ENCODE results near the gene S100A3.
A peak's percentile ranks its signal among the peaks of the same experiment; 100 is the strongest.
"Not testable (repeated sequence)": the region's sequence is repeated elsewhere in the genome, so short reads cannot be mapped to it uniquely, and the experiment has no call there.

The S100A3 gene, protein sequence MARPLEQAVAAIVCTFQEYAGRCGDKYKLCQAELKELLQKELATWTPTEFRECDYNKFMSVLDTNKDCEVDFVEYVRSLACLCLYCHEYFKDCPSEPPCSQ

GRCh38 chr1:153548722-153549688 is at the start of gene S100A3:
Gene S100A3 (minus strand): TSS chr1:153549258. CDS start chr1:153548485, 773 bp downstream.
- ATAC-seq (ENCODE audit: low read depth): no peak
- no peak for DNase-seq (ENCODE audit: low spot score in 2 of 2)
- H3K27me3 Mint-ChIP-seq: peaks cover 2% of the 10 kb centered on the region
- no peaks in the 10 kb centered on the region for H3K9me3 Mint-ChIP-seq
- no peak within 1 kb of the TSS for H3K27ac Mint-ChIP-seq
- H3K4me1 Mint-ChIP-seq: peaks cover 24% of the 10 kb centered on the region
- H3K36me3 Mint-ChIP-seq: peaks cover 2% of the 10 kb centered on the region
- H3K4me3 Mint-ChIP-seq: no peak within 1 kb of the TSS

DNA sequence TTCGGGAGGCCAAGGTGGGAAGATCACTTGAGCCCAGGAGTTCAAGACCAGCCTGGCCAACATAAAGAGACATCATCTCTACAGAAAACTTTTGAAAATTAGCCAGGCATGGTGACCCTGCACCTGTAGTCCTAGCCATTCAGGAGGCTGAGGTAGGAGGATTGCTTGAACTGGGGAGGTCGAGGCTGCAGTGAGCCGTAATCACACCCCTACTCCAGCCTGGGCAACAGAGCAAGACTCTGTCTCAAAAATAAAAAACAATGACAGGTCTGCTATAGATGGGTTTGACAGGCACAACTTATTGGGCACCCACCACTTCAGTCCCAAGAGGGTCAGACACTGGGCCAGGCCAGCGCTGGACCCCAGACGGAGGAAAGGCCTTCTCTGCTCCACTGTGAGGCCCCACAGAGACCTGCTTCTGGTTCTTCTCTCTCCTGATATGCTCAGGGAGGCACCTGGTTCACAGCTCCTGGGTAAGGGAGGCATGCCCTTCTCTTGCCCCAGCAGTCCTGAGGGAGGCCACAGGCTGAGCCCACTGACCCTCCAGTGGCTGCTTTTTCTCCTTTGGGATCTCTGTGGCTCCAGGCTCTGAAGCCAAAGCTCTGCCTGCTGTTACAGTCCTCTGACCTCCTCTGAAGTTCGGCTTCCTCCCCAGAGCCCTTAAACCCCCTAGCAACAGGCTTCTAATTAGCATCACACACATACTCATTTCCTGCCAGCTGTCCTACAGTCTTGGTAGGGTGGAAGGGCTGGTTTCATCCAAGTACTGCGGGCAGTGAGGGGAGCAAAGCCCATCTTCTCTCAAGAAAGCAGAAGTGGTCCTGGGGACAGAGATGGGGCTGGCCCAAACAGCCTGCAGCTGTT is 49.5 kb upstream of the S100A3 start:
- DNase-seq (ENCODE audit: low spot score in 2 of 2) (peak; percentile 60 to 77), ATAC-seq (ENCODE audit: low read depth) (peak; percentile 97)
- Mint-ChIP-seq H3K9me3 (no peaks in the 10 kb centered on the region), H3K4me1 (peaks cover 18% of the 10 kb centered on the region), H3K36me3 (no peaks in the 10 kb centered on the region), H3K27ac (peak overlapping the region; percentile 95), H3K4me3 (peak overlapping the region; percentile 46), H3K27me3 (no peaks in the 10 kb centered on the region)

GRCh38 chr1:153597206-153597605 is 48.1 kb upstream of the S100A3 start:
- H3K4me1 Mint-ChIP-seq: peaks cover 18% of the 10 kb centered on the region
- no peaks in the 10 kb centered on the region for H3K9me3 Mint-ChIP-seq
- H3K27me3 Mint-ChIP-seq: no peaks in the 10 kb centered on the region
- DNase-seq (ENCODE audit: low spot score in 2 of 2): no peak
- H3K4me3 Mint-ChIP-seq: no peak overlapping the region
- ATAC-seq (ENCODE audit: low read depth): no peak
- H3K27ac Mint-ChIP-seq: peak overlapping the region; percentile 95
- H3K36me3 Mint-ChIP-seq: no peaks in the 10 kb centered on the region

GRCh38 chr1:153592748-153593147 is 43.7 kb upstream of the S100A3 start:
- peaks cover 7% of the 10 kb centered on the region for H3K4me1 Mint-ChIP-seq
- no peaks in the 10 kb centered on the region for H3K9me3 Mint-ChIP-seq
- H3K27me3 Mint-ChIP-seq: no peaks in the 10 kb centered on the region
- no peak for ATAC-seq (ENCODE audit: low read depth)
- H3K4me3 Mint-ChIP-seq: no peak overlapping the region
- H3K36me3 Mint-ChIP-seq: no peaks in the 10 kb centered on the region
- DNase-seq (ENCODE audit: low spot score in 2 of 2): no peak
- peak overlapping the region; percentile 42 for H3K27ac Mint-ChIP-seq

DNA sequence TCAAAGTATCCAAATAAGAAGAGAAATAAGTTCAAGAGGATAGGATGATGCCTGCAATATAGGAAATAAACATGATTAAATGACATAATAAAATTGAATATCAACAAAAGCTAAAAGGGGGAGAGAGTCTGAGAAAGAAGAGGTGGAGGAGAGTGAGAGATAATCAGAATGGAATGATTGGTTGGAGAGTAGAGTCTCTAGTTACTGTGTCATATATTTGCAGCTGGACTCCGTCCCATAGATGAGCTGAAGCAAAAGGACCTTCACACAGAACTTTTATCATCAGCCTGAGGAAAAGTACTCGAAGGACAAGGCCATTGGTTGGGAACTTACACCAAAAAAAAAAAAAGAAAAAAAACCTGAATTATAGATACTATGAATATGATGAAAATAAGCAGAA is 39.4 kb upstream of the S100A3 start:
- no peaks in the 10 kb centered on the region for H3K9me3 Mint-ChIP-seq
- no peak for DNase-seq (ENCODE audit: low spot score in 2 of 2)
- no peaks in the 10 kb centered on the region for H3K4me1 Mint-ChIP-seq
- peaks cover 2% of the 10 kb centered on the region for H3K27me3 Mint-ChIP-seq
- no peak overlapping the region for H3K4me3 Mint-ChIP-seq
- ATAC-seq (ENCODE audit: low read depth): no peak
- no peaks in the 10 kb centered on the region for H3K36me3 Mint-ChIP-seq
- H3K27ac Mint-ChIP-seq: no peak overlapping the region

- DNase-seq (ENCODE audit: low spot score in 2 of 2); H3K9me3 Mint-ChIP-seq; H3K4me1 Mint-ChIP-seq; ATAC-seq (ENCODE audit: low read depth); H3K27me3 Mint-ChIP-seq; H3K4me3 Mint-ChIP-seq; H3K27ac Mint-ChIP-seq; H3K36me3 Mint-ChIP-seq: not testable (repeated sequence)
Observed at GRCh38 chr1:153588033-153588432, 39.0 kb upstream of the S100A3 start.

DNA sequence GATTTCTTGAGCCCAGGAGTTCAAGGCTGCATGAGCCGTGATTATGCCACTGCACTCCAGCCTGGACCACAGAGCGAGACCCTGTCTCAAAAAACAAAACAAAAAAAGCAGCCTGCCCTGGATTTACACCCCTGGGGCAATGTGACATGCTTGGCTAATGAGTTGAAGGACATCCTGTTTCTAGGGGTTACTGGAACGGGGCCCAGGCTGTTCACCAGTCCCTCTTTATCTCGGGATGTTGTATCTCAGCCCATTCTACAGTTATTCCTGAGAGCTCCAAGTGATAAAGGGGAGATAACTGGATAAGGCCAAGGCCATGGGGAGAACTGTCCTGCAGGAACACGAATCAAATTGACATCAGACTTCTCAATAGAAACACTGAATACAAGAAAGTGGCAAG is 38.3 kb upstream of the S100A3 start:
- Mint-ChIP-seq H3K9me3 (no peaks in the 10 kb centered on the region), H3K4me1 (no peaks in the 10 kb centered on the region), H3K4me3 (no peak overlapping the region), H3K36me3 (no peaks in the 10 kb centered on the region), H3K27me3 (peaks cover 2% of the 10 kb centered on the region), H3K27ac (no peak overlapping the region)
- no peak for ATAC-seq (ENCODE audit: low read depth)
- DNase-seq (ENCODE audit: low spot score in 2 of 2): no peak

DNA sequence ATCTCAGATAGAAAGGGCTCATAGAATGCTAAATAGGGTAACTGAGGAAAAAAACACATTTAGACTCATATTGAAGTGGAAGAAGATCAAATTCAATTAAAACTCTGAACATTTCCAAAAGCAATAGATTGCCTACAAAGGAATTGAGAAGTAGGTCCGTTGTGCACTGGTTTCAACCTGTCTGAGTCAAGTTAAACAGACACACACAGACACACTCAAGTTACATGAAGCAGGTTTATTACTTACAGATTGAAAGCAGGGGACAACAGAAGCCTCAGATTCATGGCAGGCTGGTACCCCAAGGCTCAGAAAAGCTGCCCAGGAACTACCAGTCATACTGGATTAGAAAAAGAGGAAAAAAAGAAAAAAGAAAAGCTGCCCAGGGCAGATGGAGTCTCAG is 37.3 kb upstream of the S100A3 start:
- Mint-ChIP-seq H3K4me1 (no peaks in the 10 kb centered on the region), H3K9me3 (no peaks in the 10 kb centered on the region), H3K27ac (no peak overlapping the region), H3K27me3 (peaks cover 2% of the 10 kb centered on the region), H3K36me3 (no peaks in the 10 kb centered on the region), H3K4me3 (no peak overlapping the region)
- DNase-seq (ENCODE audit: low spot score in 2 of 2) (no peak), ATAC-seq (ENCODE audit: low read depth) (no peak)

GRCh38 chr1:153585006-153585405 is 35.9 kb upstream of the S100A3 start:
- no peak for ATAC-seq (ENCODE audit: low read depth)
- Mint-ChIP-seq H3K27ac (no peak overlapping the region), H3K27me3 (peaks cover 2% of the 10 kb centered on the region), H3K4me1 (no peaks in the 10 kb centered on the region), H3K9me3 (no peaks in the 10 kb centered on the region), H3K4me3 (no peak overlapping the region), H3K36me3 (no peaks in the 10 kb centered on the region)
- DNase-seq (ENCODE audit: low spot score in 2 of 2): no peak

GRCh38 chr1:153583976-153584375 is 34.9 kb upstream of the S100A3 start:
- ATAC-seq (ENCODE audit: low read depth): no peak
- no peak for DNase-seq (ENCODE audit: low spot score in 2 of 2)
- H3K27ac Mint-ChIP-seq: no peak overlapping the region
- peaks cover 3% of the 10 kb centered on the region for H3K27me3 Mint-ChIP-seq
- H3K4me1 Mint-ChIP-seq: no peaks in the 10 kb centered on the region
- H3K9me3 Mint-ChIP-seq: no peaks in the 10 kb centered on the region
- no peaks in the 10 kb centered on the region for H3K36me3 Mint-ChIP-seq
- no peak overlapping the region for H3K4me3 Mint-ChIP-seq

DNA sequence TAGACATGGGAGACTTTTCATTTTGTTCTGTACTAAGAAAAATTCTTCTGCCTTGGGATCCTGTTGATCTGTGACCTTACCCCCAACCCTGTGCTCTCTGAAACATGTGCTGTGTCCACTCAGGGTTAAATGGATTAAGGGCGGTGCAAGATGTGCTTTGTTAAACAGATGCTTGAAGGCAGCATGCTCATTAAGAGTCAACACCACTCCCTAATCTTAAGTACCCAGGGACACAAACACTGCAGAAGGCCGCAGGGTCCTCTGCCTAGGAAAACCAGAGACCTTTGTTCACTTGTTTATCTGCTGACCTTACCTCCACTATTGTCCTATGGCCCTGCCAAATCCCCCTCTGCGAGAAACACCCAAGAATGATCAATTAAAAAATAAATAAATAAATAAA is 34.5 kb upstream of the S100A3 start:
- not testable (repeated sequence) for H3K27ac Mint-ChIP-seq; H3K4me3 Mint-ChIP-seq; DNase-seq (ENCODE audit: low spot score in 2 of 2); H3K9me3 Mint-ChIP-seq; H3K36me3 Mint-ChIP-seq; ATAC-seq (ENCODE audit: low read depth); H3K4me1 Mint-ChIP-seq; H3K27me3 Mint-ChIP-seq

DNA sequence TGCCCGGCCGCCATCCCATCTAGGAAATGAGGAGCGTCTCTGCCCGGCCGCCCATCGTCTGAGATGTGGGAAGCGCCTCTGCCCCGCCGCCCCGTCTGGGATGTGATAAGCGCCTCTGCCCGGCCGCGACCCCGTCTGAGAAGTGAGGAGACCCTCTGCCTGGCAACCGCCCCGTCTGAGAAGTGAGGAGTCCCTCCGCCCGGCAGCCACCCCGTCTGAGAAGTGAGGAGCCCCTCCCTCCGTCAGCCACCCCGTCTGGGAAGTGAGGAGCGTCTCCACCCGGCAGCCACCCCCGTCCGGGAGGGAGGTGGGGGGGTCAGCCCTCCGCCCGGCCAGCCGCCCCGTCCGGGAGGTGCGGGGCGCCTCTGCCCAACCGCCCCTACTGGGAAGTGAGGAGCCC is 33.8 kb upstream of the S100A3 start:
- not testable (repeated sequence) for H3K36me3 Mint-ChIP-seq; H3K9me3 Mint-ChIP-seq; ATAC-seq (ENCODE audit: low read depth); H3K27me3 Mint-ChIP-seq; H3K4me3 Mint-ChIP-seq; H3K27ac Mint-ChIP-seq; DNase-seq (ENCODE audit: low spot score in 2 of 2); H3K4me1 Mint-ChIP-seq

- DNase-seq (ENCODE audit: low spot score in 2 of 2): no peak
- no peaks in the 10 kb centered on the region for H3K9me3 Mint-ChIP-seq
- no peak for ATAC-seq (ENCODE audit: low read depth)
- H3K4me1 Mint-ChIP-seq: peaks cover 8% of the 10 kb centered on the region
- H3K4me3 Mint-ChIP-seq: no peak overlapping the region
- H3K36me3 Mint-ChIP-seq: no peaks in the 10 kb centered on the region
- H3K27me3 Mint-ChIP-seq: peaks cover 8% of the 10 kb centered on the region
- no peak overlapping the region for H3K27ac Mint-ChIP-seq
Observed at GRCh38 chr1:153578936-153579335, 29.9 kb upstream of the S100A3 start.

DNA sequence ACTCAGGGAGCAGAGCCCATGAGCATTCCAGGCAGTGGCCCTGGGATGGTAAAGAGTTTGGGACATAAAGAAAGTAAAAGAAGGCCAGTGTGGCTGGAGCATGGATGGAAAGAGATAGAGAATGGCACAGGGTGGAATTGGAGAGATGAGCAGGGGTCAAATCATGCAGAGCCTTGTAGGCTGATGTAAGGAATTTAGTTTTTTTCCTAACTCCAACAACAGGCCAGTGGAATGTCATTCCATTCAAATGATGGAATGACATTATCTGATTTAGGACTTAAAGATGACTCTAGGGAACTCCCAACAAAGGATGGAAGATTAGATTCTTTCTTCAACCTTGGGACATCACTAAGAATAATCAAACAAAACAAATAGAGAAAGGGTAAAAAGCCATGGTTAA is 29.4 kb upstream of the S100A3 start:
- Mint-ChIP-seq H3K27me3 (peaks cover 8% of the 10 kb centered on the region), H3K4me1 (peaks cover 8% of the 10 kb centered on the region), H3K9me3 (no peaks in the 10 kb centered on the region), H3K36me3 (no peaks in the 10 kb centered on the region), H3K27ac (no peak overlapping the region), H3K4me3 (no peak overlapping the region)
- no peak for ATAC-seq (ENCODE audit: low read depth)
- no peak for DNase-seq (ENCODE audit: low spot score in 2 of 2)

All from memory B cell (primary cell).